ENCODE data around the gene GSTM2.

DNA sequence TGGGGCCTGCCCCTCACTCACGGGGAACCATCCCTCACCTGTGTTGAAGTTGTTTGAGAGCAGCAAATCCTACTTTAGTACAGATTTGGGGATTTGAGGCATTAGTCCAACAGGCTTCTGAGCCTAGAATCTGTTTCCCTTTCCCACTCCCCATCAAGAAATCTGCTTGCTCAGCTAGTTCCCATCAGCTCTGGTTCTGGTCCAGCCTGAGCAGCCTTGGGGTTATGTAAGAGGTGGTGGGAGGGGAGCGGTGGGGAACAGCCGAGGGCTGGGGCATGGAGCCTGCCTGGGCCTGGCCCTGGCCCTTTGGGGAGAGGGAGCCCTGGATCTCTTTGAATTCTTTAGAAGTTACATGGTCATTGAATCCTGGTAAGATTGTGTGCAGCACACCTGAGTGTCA, 48.3 kb downstream of the GSTM2 start:
- TF ChIP-seq, protein P1, sequence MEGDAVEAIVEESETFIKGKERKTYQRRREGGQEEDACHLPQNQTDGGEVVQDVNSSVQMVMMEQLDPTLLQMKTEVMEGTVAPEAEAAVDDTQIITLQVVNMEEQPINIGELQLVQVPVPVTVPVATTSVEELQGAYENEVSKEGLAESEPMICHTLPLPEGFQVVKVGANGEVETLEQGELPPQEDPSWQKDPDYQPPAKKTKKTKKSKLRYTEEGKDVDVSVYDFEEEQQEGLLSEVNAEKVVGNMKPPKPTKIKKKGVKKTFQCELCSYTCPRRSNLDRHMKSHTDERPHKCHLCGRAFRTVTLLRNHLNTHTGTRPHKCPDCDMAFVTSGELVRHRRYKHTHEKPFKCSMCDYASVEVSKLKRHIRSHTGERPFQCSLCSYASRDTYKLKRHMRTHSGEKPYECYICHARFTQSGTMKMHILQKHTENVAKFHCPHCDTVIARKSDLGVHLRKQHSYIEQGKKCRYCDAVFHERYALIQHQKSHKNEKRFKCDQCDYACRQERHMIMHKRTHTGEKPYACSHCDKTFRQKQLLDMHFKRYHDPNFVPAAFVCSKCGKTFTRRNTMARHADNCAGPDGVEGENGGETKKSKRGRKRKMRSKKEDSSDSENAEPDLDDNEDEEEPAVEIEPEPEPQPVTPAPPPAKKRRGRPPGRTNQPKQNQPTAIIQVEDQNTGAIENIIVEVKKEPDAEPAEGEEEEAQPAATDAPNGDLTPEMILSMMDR (IDR thresholded peaks at IDR 0.05; ENCODE audit: low read depth, low read length, poor library complexity, severe bottlenecking), result no peak
- no peak for TF ChIP-seq EZH2phosphoT487 (IDR thresholded peaks at IDR 0.05; ENCODE audit: borderline replicate concordance, low read length)

All from DOHH2 (cell line).